RWPE1 (cell line): ENCODE measurements around the gene WDTC1.

Source experiments
- CTCF ChIA-PET: fragments of 350-600 bp; sonication (Branson Sonifier 250); formaldehyde crosslinking; extraction: SDS; loops from one replicate; lab custom pipeline; 2021; lab: Yijun Ruan, JAX
- POLR2A ChIA-PET: fragments of 400-600 bp; formaldehyde crosslinking; extraction: SDS; loops from one replicate; lab custom pipeline; 2020; ENCODE audit warnings: antibody characterized with exemption; ENCODE audit not compliant: low non-redundant PET; lab: Yijun Ruan, JAX
- DNase-seq: peaks from one replicate; pipeline ENCODE4 v3.0.0; 2012; ENCODE audit warnings: low spot score
- H3K27ac ChIP-seq: fragments of 450-650 bp; 2 replicates; pipeline ENCODE4 v1.5.1; 2017
- TF ChIP-seq, protein P1 (sequence below): fragments of 450-650 bp; conservative IDR thresholded peaks from 2 replicates; pipeline ENCODE4 v1.5.1; 2017; ENCODE audit warnings: low read depth, mild to moderate bottlenecking

WDTC1 gene

DNA sequence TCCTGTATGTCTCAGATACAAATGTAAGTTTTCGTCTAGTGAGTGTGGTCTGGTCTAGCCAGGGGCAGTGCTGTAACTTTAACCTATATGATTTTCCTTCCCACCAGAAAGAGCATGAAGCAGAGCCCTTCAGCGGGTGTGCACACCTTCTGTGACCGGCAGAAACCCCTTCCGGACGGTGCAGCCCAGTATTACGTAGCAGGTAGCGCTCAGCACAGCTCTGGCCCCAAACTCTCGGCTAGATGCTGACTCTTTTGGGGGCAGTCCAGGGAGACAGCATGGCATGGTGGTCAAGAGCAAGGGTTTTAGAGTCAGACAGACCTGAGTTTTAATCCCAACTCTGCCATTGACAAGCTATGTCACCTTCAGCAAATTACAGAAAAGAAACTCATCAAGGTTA is 59.5 kb downstream of the WDTC1 start:
- H3K27ac ChIP-seq, result no peak overlapping the region
- ChIA-PET POLR2A (interaction anchor here (0.6 kb wide), 2 partner anchors 48 to 291 kb away, joined by 3 read pairs; no protein-coding TSS in a partner anchor), CTCF (interaction anchor here (0.5 to 1.4 kb wide), 2 partner anchors 10 to 191 kb away, joined by 3 to 8 read pairs; no protein-coding TSS in a partner anchor)
- no peak for DNase-seq
- TF ChIP-seq, protein P1, sequence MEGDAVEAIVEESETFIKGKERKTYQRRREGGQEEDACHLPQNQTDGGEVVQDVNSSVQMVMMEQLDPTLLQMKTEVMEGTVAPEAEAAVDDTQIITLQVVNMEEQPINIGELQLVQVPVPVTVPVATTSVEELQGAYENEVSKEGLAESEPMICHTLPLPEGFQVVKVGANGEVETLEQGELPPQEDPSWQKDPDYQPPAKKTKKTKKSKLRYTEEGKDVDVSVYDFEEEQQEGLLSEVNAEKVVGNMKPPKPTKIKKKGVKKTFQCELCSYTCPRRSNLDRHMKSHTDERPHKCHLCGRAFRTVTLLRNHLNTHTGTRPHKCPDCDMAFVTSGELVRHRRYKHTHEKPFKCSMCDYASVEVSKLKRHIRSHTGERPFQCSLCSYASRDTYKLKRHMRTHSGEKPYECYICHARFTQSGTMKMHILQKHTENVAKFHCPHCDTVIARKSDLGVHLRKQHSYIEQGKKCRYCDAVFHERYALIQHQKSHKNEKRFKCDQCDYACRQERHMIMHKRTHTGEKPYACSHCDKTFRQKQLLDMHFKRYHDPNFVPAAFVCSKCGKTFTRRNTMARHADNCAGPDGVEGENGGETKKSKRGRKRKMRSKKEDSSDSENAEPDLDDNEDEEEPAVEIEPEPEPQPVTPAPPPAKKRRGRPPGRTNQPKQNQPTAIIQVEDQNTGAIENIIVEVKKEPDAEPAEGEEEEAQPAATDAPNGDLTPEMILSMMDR, result no peak

DNA sequence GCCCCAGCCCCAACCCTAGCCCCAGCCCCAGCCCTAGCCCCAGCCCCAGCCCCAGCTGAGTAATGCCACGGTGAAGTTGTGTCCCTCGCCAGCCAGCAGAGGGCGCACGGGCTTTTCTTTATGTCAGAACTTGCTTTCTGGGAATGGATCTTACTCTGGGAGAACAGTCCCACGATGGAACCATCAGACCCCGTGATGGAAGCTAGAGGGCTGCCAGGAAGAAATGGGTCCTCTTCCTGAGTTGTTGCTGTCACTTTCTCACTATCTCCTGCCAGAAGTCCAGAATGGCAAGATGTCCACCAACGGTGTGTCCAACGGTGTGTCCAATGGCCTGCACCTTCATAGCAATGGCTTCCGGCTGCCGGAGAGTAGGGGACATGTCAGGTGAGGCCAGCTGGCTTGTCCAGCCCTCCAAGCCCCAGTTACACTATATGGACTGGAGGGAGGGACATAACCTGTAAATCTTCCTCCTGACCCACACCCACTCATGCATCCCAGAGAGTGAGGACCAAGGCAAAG is 62.4 kb downstream of the WDTC1 start:
- peak overlapping the region; percentile 99 for H3K27ac ChIP-seq
- POLR2A ChIA-PET, result no interaction called here
- CTCF ChIA-PET, result interaction anchor here (0.5 to 2.3 kb wide), 32 partner anchors 10 to 614 kb away, joined by 3 to 16 read pairs (median 4); no protein-coding TSS in a partner anchor
- DNase-seq, result peak; percentile 53
- TF ChIP-seq, protein P1, result peak; percentile 80

DNA sequence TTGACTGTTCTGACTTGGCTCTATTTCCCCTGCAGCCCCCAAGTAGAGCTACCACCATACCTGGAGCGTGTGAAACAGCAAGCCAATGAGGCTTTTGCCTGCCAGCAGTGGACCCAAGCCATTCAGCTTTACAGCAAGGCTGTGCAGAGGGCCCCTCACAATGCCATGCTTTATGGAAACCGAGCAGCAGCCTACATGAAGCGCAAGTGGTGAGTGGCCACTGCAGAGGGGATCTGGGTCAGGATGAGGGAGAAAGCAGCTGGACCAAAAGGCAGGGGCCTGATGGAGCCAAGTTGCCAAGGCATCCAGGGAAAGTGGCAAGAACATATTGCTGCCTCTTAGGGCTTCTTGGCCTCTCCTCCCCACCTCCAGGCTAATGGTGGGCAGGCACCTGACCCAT is 63.5 kb downstream of the WDTC1 start:
- POLR2A ChIA-PET, result no interaction called here
- DNase-seq, result no peak

DNA sequence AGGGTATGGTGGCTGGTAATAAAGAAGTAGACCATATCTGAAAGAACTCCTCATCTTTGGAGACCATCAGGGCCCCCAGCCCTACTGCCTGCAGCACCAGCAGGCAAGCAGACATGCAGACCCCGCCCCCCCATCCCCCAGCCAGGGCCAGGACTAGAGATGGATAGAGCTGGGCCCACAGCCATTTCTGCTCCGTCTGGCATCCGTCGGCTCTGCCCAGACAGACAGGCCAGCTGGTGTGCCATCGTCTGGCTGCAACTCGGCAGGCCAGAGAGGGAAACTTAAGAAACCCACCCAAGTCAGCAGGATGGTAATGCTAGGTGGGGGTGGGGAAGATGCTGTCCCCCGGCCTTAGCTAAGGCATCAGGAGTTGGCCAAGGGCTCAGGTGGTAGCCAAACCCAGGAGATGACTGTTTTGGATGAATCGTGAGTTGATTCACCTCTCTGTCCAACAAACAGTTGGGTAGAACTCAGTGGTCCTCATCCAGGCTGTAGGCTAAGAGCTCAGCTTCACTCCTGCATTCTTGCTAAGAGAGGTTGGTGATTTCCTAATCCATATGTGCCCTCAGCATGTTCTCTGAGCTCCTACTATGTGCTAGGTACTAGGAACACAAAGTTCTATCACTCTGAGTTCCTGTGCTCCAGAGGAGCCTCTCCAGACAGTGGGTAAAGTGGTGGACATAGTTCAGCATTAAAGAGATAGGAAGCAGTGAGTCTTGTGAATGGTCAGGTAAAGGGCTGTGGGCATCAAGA is 64.4 kb downstream of the WDTC1 start:
- POLR2A ChIA-PET, result interaction anchor here (1.0 kb wide), 1 partner anchor 70 kb away, joined by 3 read pairs; no protein-coding TSS in a partner anchor
- peak overlapping the region; percentile 99 for H3K27ac ChIP-seq
- TF ChIP-seq, protein P1, result no peak
- CTCF ChIA-PET, result interaction anchor here (0.6 to 4.5 kb wide), 8 partner anchors 10 to 360 kb away, joined by 3 to 45 read pairs (median 4); no protein-coding TSS in a partner anchor
- no peak for DNase-seq

More for the DNA sequence above, 63.5 kb downstream of the WDTC1 start:
- CTCF ChIA-PET, result interaction anchor here (0.7 to 4.5 kb wide), 8 partner anchors 9 to 361 kb away, joined by 3 to 21 read pairs (median 6); no protein-coding TSS in a partner anchor
- TF ChIP-seq, protein P1, result no peak
- H3K27ac ChIP-seq, result peak overlapping the region; percentile 99

DNA sequence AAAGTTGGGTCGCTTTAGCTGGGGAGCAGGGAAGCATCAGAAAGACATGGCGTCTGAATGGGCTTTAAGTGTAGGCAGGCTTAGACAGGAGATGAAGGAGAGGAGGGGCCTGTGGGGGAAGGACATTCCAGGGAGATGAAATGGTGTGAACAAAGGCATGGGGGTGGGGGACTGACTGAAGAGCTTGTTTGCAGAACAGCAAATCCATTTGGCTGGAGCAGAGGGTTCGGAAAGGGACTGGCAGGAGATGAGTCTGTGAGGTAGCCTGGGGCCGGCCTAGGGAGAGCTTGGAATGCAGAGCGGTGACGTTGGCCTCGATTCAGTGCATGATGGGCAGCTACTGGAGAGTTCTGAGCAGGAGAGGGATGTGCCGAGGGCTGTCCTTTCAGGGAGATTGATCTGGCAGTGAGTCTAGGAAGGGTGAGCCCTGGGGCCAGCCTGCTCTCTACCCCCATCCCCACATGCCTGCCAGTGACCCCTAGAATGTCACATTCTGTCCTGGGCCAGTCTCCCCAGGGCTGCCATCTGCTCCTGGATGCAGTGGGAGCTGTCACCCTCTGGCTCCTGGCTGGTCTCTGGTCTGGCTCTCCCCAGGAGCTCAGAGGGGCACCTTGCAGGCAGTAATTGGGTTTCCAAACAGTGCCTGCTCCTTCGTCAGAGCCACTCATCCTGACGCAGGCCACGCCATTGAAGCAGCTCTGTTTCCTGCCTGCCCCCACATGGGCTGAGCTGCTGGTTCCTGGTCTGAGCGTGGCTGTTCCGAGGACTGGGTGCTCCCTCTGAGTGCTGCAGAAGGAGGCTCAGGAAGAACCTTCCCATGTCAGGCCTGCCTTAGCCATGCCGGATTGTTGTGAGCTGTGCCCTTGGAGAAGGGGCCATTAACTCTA is 65.2 kb downstream of the WDTC1 start:
- H3K27ac ChIP-seq, result peak overlapping the region; percentile 99
- DNase-seq, result peak; percentile 97
- CTCF ChIA-PET, result interaction anchor here (0.5 to 4.5 kb wide), 13 partner anchors 9 to 307 kb away, joined by 3 to 45 read pairs (median 5); partner anchors contain the start of genes MAP3K6 and SYTL1
- POLR2A ChIA-PET, result interaction anchor here (1.0 to 1.3 kb wide), 3 partner anchors 66 to 83 kb away, joined by 3 to 5 read pairs (median 4); partner anchors contain the start of gene CD164L2
- TF ChIP-seq, protein P1, result no peak
